Endothelial cell (in vitro differentiated cells): ENCODE results near the gene OGA. TPM values are rescaled to one million over a fixed set of nuclear protein-coding genes. Genes with fewer than 3 reads are reported as not detected.

Experiments
- DNase-seq: peaks from one replicate; pipeline ENCODE4 v3.0.0; 2021; ENCODE audit warnings: low spot score
- H3K27ac Mint-ChIP-seq: one replicate; pipeline ENCODE4 v1.8.0; 2021; ENCODE audit warnings: mixed read lengths, inconsistent platforms; ENCODE audit not compliant: unreplicated experiment
- H3K27me3 Mint-ChIP-seq: one replicate; pipeline ENCODE4 v1.8.0; 2021; ENCODE audit warnings: mild to moderate bottlenecking, moderate library complexity, mixed read lengths, inconsistent platforms; ENCODE audit not compliant: unreplicated experiment
- H3K36me3 Mint-ChIP-seq: one replicate; pipeline ENCODE4 v1.8.0; 2021; ENCODE audit warnings: mild to moderate bottlenecking, low read depth, mixed read lengths, inconsistent platforms; ENCODE audit not compliant: unreplicated experiment
- H3K4me1 Mint-ChIP-seq: one replicate; pipeline ENCODE4 v1.8.0; 2021; ENCODE audit warnings: mild to moderate bottlenecking, mixed read lengths, inconsistent platforms; ENCODE audit not compliant: unreplicated experiment
- H3K4me3 Mint-ChIP-seq: one replicate; pipeline ENCODE4 v1.8.0; 2021; ENCODE audit warnings: mild to moderate bottlenecking, mixed read lengths, inconsistent platforms; ENCODE audit not compliant: unreplicated experiment
- H3K9me3 Mint-ChIP-seq: one replicate; pipeline ENCODE4 v1.8.0; 2021; ENCODE audit warnings: mixed read lengths, inconsistent platforms; ENCODE audit not compliant: unreplicated experiment
- CTCF ChIP-seq: fragments of 200-600 bp; sonication (generic); IDR thresholded peaks from one replicate; pipeline ENCODE4 v1.5.0; 2021; ENCODE audit warnings: antibody characterized with exemption; ENCODE audit not compliant: unreplicated experiment
- total RNA-seq: library from RNA; stranded (reverse); fragmentation: NEBNext Ultra II Directional; extraction: Animal tissue kit (Norgen Biotek cat#: 25700); gene quantifications from one replicate; pipeline ENCODE4 v1.2.1, GENCODE V29; 2021; ENCODE audit not compliant: unreplicated experiment

OGA gene
- total RNA-seq, 1 donor from 2014 or later, result 115 TPM

- Mint-ChIP-seq H3K27me3 (peaks cover 15% of the 10 kb centered on the region), H3K36me3 (peaks cover 12% of the 10 kb centered on the region), H3K4me1 (peaks cover 76% of the 10 kb centered on the region), H3K9me3 (no peaks in the 10 kb centered on the region), H3K4me3 (peak overlapping the region; percentile 47), H3K27ac (peak overlapping the region; percentile 93)
- no peak for TF ChIP-seq CTCF
- DNase-seq, result no peak
These were observed 30.2 kb upstream of the OGA start for GRCh38 chr10:101848408-101848807.

- peaks cover 15% of the 10 kb centered on the region for H3K36me3 Mint-ChIP-seq
- H3K4me3 Mint-ChIP-seq, result no peak overlapping the region
- peaks cover 88% of the 10 kb centered on the region for H3K4me1 Mint-ChIP-seq
- DNase-seq, result no peak
- no peak for TF ChIP-seq CTCF
- H3K9me3 Mint-ChIP-seq, result no peaks in the 10 kb centered on the region
- H3K27me3 Mint-ChIP-seq, result peaks cover 30% of the 10 kb centered on the region
- H3K27ac Mint-ChIP-seq, result no peak overlapping the region
These were observed 27.6 kb upstream of the OGA start for GRCh38 chr10:101845893-101846292.

GRCh38 chr10:101843032-101844021 lies 25.1 kb upstream of the OGA start, which contains the start of gene KCNIP2:
TSS of gene KCNIP2 (minus strand) at chr10:101843800. CDS start at chr10:101843568, 232 bp downstream.
- Mint-ChIP-seq H3K27ac (no peak within 1 kb of the TSS), H3K4me3 (peak within 1 kb of the TSS; percentile 91)

GRCh38 chr10:101841826-101842225 lies 23.6 kb upstream of the OGA start:
- Mint-ChIP-seq H3K9me3 (no peaks in the 10 kb centered on the region), H3K36me3 (peaks cover 13% of the 10 kb centered on the region), H3K4me3 (peak overlapping the region; percentile 87), H3K27ac (no peak overlapping the region), H3K27me3 (peaks cover 31% of the 10 kb centered on the region), H3K4me1 (peaks cover 63% of the 10 kb centered on the region)
- DNase-seq, result no peak
- no peak for TF ChIP-seq CTCF

More at GRCh38 chr10:101843032-101844021, 25.1 kb upstream of the OGA start, which contains the start of gene KCNIP2:
- DNase-seq, result peak; percentile 72
- Mint-ChIP-seq H3K9me3 (no peaks in the 10 kb centered on the region), H3K27me3 (peaks cover 32% of the 10 kb centered on the region), H3K4me1 (peaks cover 78% of the 10 kb centered on the region), H3K36me3 (peaks cover 20% of the 10 kb centered on the region)
- peak; percentile 90 for TF ChIP-seq CTCF
